ENCODE results near the gene CHN2.

The CHN2 gene

DNA sequence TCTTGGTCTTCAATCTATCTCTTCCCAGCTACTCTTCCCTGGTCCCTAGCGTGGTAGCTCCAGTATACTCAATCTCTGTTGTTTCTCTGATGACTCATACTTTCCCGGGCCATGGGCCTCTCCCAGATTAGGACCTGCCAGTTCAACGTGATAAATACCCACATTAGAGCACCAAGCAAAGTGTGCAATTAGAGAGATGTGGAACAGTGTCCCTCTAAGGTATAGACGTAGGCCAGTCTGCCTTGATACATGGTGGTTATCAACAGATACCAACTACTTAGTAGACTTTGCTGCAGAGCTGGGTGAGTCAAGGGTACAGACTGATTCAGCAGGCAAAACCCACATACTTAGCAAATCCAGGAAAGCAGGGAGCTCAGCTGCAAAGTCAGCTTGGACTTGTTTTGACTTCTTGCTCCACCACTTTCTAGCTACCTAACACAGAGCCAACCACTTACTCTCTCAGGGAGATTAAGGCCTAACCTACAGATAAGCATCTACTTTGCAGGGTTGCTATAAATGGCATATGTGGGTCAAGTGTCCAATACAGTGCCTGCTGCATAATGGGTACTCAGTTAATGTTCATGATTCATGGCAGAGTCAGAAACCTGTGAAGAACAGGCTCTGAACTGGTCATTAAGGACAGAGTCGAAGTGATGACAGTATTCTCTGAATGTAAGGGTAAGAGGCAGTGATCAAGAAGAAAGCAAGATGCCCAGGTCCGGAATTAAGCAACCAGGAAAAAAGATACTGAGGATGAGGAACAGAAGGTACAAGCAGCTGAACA lies 176.1 kb downstream of the CHN2 start:
- DNase-seq = no peak

DNA sequence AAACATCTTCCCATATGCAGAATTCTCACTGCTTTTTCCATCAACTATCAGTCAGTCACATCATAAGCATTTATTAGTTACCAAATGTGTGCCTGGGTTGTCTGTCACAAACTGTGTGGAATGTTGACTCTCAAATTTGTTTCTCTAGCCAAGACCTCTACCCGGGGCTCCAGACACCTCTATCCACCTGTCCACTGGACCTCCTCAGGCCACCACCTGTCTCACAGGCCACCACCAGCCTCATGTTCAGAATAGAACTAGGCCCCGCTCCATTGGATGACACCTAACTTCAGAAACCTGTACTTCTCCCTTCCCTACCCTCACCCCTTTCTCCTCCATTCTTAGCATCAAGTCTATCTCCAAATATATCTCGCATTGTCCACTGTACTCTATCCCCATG lies 176.9 kb downstream of the CHN2 start:
- no peak for DNase-seq

DNA sequence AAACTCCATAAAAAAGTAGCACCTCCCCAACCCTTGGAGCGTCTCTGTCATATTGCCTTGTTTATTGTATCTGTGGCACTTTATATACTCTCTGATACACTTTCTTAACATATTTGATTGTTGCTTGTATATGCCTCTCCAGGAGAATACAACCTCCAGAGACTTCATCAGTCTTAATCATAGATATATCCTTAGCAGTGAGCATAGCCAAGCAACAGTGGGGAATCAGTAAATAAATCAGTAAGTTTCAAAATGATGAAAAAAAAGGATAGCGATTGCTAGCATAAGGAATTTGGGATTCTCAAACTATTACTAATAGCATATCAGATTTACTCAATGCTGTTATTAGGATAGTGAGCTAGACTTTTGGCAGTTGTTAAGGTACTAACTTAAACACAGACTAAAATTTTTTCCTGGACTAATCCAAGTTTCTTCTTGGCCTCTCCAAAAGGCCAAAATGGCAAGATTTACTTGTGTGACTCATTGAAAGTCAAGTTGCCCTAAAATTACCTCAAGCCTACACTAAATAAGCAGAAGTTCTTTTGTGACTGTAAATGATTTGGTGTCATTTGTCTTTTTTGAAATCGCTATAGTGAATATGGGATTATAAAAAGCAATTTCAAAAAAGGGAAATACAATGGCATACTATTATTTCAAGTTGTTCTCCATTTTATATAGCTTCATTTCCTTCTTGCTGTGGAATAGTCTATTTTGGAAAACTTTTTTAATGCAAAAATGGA lies 177.9 kb downstream of the CHN2 start:
- DNase-seq = no peak

- no peak for DNase-seq
These were observed 181.3 kb downstream of the CHN2 start for GRCh38 chr7:29375641-29376562.

DNA sequence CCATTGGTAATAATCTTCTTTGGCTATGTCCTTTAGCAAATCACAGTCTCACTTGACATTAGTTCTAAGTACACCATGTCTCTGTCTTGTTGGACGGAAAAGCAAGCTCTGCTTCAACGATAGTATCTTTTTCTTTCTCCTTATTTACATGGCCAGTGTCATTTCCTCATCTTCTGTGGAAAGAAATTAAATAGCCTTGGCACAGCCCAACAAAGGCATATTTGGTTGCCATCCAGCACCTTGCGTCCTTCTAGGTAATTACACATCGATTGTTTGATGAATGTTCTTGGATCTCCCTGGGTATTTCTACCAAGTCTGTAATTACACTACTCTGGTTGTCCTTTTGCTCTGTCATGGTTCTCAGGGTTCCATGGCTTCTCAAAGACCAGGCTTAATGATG lies 183.1 kb downstream of the CHN2 start:
- no peak for DNase-seq

GRCh38 chr7:29379551-29379950 lies 185.0 kb downstream of the CHN2 start:
- DNase-seq = no peak

DNA sequence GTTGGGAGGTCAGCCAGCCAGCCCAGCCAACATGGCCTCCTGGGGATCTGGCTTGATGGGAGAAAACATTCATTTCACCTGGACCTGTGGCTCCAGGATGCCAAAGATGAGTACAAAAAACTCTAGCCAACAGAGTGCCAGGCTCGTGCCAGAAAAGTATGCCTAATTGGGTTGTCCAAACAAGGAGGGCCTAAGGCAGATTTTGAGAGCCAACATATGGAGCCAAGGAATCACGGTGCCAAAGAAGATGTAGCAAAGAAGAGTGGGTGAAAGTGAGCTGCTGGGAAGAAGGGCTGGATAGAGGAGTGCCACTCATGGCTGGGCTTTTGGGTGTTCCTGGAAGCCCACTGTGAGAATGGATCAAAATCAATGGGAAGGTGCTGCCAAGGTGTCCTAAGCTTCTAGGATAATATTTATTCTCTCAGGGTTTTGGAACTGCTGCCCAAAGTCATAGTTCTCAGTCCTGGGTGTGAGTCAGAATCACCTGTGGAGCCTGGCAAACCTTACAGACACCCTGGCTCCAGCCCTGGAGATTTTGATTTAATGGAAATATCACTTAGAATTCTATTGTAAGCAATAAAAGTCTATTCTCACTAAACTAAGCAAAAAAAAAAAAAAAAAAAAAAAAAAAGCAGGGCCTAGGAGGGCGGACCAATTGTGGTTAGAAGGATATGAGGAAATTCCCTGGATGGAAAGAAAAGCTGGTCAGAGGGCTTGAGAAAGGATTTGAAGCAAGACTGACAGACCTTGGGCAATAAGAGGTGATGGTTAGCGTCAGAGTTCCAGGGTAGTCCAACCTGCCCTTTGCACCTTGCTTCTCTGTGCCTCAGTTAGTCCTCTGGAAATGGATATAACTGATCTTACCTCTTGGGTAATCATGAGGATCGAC lies 186.9 kb downstream of the CHN2 start:
- no peak for DNase-seq

DNA sequence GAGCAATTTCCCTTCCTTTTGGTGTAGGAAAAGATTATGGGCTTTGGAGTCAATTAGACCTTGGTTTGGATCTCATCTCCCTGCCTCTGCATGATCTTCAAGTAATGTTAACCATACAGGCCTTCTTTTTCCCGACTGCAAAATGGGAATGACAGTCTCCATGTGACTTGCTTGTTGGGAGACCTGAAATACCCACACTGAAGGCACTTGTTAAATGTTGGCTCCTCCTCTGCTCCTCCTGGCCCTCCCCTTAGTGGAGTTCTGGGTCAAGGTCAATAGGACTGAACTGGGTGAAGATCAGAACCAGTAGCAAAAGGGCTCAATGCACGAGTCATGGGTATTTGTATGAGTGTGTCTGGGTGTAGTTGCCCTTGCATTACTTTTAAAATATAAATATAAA lies 189.7 kb downstream of the CHN2 start:
- DNase-seq = no peak

DNA sequence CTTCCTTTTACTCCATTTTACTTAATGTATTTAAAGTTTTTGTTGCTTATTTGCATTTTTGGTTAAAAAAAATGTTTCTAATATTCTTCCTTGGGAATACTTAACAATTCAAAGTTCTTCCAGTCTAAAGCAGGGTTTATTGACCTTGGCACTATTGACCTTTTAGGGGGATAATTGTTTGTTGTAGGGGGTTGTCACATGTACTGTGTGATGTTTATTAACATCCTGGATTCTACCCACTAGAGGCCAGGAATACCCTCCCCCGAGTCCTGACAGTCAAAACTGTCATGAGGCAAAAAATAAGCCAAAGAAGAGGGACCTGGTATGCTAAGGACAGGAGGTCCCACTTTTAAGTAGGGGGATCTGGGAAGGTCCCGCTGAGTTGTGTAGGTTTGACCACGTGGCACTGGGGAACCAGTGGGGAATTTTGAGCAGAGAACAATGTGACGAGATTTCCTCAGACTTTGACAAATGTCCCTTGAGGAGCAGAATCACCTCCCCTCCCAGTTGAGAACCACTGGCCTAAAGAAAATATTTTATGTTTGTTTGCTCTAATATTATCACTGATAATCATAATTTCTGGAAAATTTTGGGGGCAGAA lies 190.7 kb downstream of the CHN2 start:
- DNase-seq = no peak

DNA sequence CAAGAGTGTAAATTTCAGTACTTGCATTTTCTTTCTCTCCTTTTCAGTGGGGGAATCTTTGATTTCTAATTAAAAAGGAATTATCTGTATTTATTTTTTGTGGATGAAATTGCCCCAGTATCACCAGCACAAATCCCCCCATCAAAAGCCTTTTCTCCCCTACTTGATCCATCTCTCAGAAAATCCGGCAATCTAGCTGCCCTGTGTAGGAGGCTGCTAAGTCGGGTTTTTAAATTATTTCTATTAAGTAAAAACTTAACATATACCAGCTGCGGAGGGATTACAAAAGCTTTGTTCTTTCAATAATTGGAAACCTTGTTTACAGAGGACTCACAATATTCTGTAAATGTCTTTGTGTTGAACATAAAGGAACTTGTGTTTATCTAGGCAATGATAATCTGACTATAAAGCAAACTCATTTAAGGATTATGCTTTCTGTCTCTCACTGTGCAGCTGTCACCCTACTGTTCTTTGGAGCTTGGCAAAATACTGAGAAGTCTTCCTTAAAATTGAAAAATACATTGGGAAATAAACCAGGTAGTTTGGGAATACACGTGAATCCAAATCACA lies 191.7 kb downstream of the CHN2 start:
- DNase-seq = peak; percentile 22

DNA sequence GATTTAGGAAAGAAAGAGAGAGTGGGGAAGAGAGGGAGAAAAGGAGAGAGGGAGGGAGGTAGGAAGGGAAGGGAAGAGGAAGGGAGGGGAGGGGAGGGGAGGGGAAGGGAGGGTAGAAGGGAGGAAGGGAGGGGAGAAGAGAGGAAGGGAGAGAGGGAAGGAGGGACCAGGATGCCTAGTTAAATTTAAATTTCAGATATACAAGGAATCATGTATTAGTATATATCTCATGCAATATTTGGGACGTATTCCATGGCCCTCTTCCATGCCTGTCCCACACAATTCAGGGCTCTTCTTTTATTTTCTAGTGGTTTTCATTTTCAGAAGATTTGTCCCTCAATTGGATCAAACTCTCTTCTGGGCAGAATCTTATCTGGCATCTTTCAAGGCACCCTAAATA lies 196.7 kb downstream of the CHN2 start:
- no peak for DNase-seq

DNA sequence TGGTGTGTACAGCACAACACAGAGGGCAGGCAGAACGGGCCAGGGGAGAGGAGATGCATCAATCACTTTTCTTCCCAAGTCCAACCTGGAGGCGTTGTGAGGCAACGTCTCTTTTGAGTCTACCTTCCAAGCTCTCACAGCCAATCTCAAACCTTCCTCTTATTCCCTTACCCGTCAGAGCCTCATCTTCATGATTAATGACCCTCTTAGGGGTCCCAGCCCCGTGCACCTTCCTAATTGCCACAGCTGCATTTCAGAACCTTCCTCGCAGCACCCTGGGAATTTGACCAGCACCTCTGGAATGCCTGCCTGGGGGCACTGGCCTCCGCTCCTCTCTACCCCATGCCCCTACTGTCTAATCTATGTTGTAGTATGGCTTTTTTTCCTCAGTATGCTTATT lies 199.7 kb downstream of the CHN2 start:
- DNase-seq = no peak

- DNase-seq = no peak
These were observed 202.0 kb downstream of the CHN2 start for GRCh38 chr7:29396563-29396962.

GRCh38 chr7:29397398-29397797 lies 202.8 kb downstream of the CHN2 start:
- DNase-seq = no peak

DNA sequence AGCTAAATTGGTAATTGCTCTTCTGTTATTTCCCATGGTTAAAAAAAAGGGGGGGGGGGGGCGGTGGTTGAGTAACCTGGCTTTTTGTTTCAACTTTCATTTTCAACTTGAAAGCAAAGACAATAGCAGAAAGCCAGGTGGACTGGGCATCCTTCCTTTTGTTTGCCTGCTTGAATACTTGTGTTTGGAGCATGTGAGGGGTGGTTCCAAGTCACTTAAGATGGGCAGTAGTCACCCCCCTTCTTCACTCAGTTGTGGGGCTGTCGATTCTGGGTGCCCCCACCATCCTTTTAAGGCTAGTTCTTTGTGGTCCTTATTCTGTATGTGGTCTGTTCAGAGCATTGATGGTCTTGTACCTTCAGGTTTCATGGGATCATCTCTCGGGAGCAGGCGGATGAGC lies 203.4 kb downstream of the CHN2 start:
- DNase-seq = no peak

- DNase-seq = no peak
These were observed 205.9 kb downstream of the CHN2 start for GRCh38 chr7:29400437-29400836.

GRCh38 chr7:29401769-29402168 lies 207.2 kb downstream of the CHN2 start:
- no peak for DNase-seq

- no peak for DNase-seq
These were observed 211.3 kb downstream of the CHN2 start for GRCh38 chr7:29405891-29406290.

- no peak for DNase-seq
These were observed 211.8 kb downstream of the CHN2 start for GRCh38 chr7:29406366-29406765.

GRCh38 chr7:29408841-29409243 lies 214.3 kb downstream of the CHN2 start:
- DNase-seq = peak; percentile 84

GRCh38 chr7:29410996-29411395 lies 216.4 kb downstream of the CHN2 start:
- no peak for DNase-seq

DNA sequence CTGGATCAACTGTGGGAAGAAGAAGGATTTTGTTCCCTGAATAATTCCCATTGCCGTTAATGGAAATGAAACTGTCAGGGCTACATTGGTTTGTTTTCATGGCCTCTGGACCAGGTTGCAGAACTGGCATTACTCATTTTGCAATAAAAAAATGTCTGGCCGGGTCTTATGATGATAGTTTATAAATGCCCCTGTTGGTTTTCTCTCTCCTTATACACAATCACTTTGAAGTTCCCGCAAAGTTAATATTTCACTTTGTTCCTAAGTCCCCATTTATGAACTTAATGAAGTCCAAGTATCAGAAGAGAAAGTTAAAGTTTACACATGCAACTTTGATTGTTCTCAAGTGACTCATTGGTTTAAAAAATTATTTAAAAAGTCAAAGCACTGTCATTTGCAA lies 218.3 kb downstream of the CHN2 start:
- no peak for DNase-seq

Data from midbrain (tissue), 1 donor.